Spinal cord (tissue), 10 donors: ENCODE results near the gene DNAJB1. TPM values are rescaled to one million over a fixed set of nuclear protein-coding genes. Genes with fewer than 3 reads are reported as not detected.
"Not testable (repeated sequence)": the region's sequence is repeated elsewhere in the genome, so short reads cannot be mapped to it uniquely, and the experiment has no call there.

Experiments
- DNase-seq, 6 donors: peaks; one replicate each; pipeline versions ENCODE4 v3.0.0 to v3.0.0-alpha.2; 2013 to 2015; ENCODE audit warnings: low spot score in 6 of 6, low read depth in 4 of 6
- H3K27ac ChIP-seq: one replicate; pipeline ENCODE4 v1.5.1; 2013; ENCODE audit warnings: low read depth, low read length, control low read depth
- H3K27me3 ChIP-seq: one replicate; pipeline ENCODE4 v1.6.1; 2013; ENCODE audit warnings: low read length; ENCODE audit not compliant: control insufficient read depth, insufficient read depth
- H3K36me3 ChIP-seq: one replicate; pipeline ENCODE4 v1.6.1; 2013; ENCODE audit warnings: low read length; ENCODE audit not compliant: control insufficient read depth, insufficient read depth
- H3K4me1 ChIP-seq: one replicate; pipeline ENCODE4 v1.6.1; 2013; ENCODE audit warnings: low read length; ENCODE audit not compliant: control insufficient read depth, insufficient read depth
- H3K4me3 ChIP-seq: one replicate; pipeline ENCODE4 v1.5.1; 2013; ENCODE audit warnings: low read depth, low read length, control low read depth
- H3K9me3 ChIP-seq: one replicate; pipeline ENCODE4 v1.6.1; 2013; ENCODE audit warnings: low read length; ENCODE audit not compliant: control insufficient read depth, insufficient read depth
- WGBS: methylation state at CpG from one replicate; pipeline ENCODE4 v1.1.5; 2013; ENCODE audit warnings: missing lambda C conversion rate; ENCODE audit not compliant: insufficient coverage; 5-methylcytosine and 5-hydroxymethylcytosine counted together
- polyA plus RNA-seq, 2 donors: library from polyadenylated mRNA; unstranded; fragments of 120-200 nt; gene quantifications; one replicate each; pipeline ENCODE4 v1.2.1, GENCODE V29; 2013; ENCODE audit not compliant: insufficient read length in 2 of 2
- total RNA-seq, 2 donors: library from RNA; depleted of rRNA in 1 of 2; stranded (reverse); fragments of 120-200 nt in 1 of 2; fragments of >200 nt in 1 of 2; gene quantifications; one replicate each; pipeline versions ENCODE4 v1.2.3 to v1.2.4, GENCODE V29; 2013 to 2014
- donor health status: healthy.

DNAJB1 gene
- total and polyA plus RNA-seq, 4 donors = 78.3 to 102 (median 88.1) TPM

DNA sequence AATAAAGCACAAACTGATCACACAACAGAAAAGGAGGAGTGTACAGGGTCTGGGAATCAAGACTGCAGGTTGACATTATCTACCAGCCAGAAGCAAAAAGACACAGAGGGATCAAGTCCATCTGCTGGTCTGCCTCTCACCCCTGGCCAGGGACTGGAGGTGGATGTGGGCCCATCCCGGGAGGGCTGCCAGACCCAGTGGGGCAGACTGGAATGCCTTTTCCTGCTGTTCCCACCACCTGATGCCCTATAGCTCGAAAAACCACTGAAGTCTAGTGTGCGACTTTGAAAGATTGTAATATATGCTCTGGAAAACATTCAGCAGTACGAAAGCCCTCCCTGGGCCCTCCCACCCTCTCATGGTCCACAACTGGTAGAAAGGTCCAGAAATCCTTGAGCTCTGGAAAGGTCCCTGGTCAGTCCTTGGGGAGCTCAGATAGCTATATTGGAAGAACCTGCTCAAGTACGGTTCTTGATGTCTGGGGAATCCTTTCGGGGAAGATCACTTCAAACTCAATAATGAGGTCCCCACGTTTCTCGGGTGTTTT, 2.6 kb downstream of the DNAJB1 start:
- no peaks in the 10 kb centered on the region for H3K9me3 ChIP-seq
- DNase-seq = no peak
- 86% methylated on average over 3 of the region's 8 CpGs for WGBS
- no peak overlapping the region for H3K4me3 ChIP-seq
- peaks cover 33% of the 10 kb centered on the region for H3K36me3 ChIP-seq
- H3K4me1 ChIP-seq = peaks cover 36% of the 10 kb centered on the region
- H3K27ac ChIP-seq = no peak overlapping the region
- no peaks in the 10 kb centered on the region for H3K27me3 ChIP-seq

DNA sequence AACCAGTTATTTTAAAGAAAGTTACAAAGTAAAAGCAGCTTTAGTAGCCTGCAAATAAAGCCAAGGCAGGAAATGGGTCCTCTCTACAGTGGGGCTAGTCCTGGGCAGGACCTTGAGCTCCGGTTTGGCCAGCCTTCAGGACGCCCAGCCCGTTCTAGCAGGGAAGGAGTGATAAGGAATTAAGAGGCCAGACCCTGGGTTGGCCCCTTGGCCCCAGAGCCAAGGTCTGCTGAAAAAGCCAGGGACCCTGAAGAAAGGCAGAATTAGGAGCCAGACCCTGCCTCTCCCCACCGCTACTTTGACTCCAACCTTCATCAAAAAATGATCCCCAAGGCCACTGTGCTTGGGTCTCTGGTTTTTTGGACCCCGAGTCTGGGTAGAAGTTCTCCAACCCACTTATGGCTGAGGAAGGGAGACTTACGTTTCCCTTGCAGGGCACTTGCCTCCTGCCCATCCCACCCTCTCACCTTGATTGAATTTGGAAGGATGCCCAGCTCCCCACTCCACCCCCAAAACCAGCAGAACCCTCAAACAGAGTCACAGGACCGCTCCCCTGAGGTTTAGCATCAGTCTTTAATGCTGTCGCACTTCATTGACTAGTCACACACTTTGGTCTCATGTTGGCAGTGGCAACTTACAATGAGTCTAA, 3.9 kb downstream of the DNAJB1 start:
- 87% methylated on average over 6 of the region's 8 CpGs for WGBS
- H3K27me3 ChIP-seq = no peaks in the 10 kb centered on the region
- H3K9me3 ChIP-seq = no peaks in the 10 kb centered on the region
- DNase-seq = no peak
- no peak overlapping the region for H3K4me3 ChIP-seq
- H3K36me3 ChIP-seq = peaks cover 33% of the 10 kb centered on the region
- H3K27ac ChIP-seq = no peak overlapping the region
- H3K4me1 ChIP-seq = peaks cover 30% of the 10 kb centered on the region

DNA sequence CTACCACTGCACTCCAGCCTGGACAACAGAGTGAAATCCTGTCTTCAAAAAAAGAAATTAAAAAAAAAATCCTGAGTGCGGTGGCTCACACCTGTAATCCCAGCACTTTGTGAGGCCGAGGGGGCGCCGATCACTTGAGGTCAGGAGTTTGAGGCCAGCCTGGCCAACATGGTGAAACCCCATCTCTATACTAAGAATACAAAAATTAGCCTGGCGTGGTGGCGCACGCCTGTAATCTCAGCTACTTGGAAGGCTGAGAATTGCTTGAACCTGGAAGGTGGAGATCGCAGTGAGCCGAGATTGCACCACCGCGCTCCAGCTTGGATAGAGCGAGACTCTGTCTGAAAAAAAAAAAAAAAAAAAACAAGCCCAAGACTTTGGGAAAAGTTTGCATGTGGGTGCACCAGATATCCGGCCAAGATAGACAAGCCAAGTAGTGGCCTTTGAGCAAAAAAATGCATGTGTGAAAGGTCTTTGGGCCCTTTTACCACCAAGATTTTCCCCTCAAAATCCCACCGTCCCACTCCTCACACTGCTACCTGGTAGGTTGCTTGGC, 5.7 kb downstream of the DNAJB1 start:
- H3K4me3 ChIP-seq = no peak overlapping the region
- no peaks in the 10 kb centered on the region for H3K9me3 ChIP-seq
- no peak overlapping the region for H3K27ac ChIP-seq
- peaks cover 22% of the 10 kb centered on the region for H3K4me1 ChIP-seq
- whole genome bisulfite sequencing = 88% methylated on average over 9 of the region's 14 CpGs
- H3K36me3 ChIP-seq = peaks cover 33% of the 10 kb centered on the region
- no peak for DNase-seq
- no peaks in the 10 kb centered on the region for H3K27me3 ChIP-seq

- Histone ChIP-seq H3K36me3 (peaks cover 27% of the 10 kb centered on the region), H3K9me3 (no peaks in the 10 kb centered on the region), H3K27me3 (no peaks in the 10 kb centered on the region), H3K4me1 (peaks cover 12% of the 10 kb centered on the region), H3K27ac (no peak overlapping the region), H3K4me3 (no peak overlapping the region)
- no peak for DNase-seq
- WGBS = 98% methylated on average over 4 of the region's 4 CpGs
Measured at GRCh38 chr19:14511229-14511593, 7.0 kb downstream of the DNAJB1 start.

GRCh38 chr19:14510311-14511228, 7.6 kb downstream of the DNAJB1 start:
- Histone ChIP-seq H3K4me1 (peaks cover 6% of the 10 kb centered on the region), H3K27me3 (no peaks in the 10 kb centered on the region), H3K36me3 (peaks cover 20% of the 10 kb centered on the region), H3K9me3 (no peaks in the 10 kb centered on the region), H3K27ac (no peak overlapping the region), H3K4me3 (no peak overlapping the region)
- no peak for DNase-seq
- WGBS = 81% methylated on average over 13 of the region's 22 CpGs

DNA sequence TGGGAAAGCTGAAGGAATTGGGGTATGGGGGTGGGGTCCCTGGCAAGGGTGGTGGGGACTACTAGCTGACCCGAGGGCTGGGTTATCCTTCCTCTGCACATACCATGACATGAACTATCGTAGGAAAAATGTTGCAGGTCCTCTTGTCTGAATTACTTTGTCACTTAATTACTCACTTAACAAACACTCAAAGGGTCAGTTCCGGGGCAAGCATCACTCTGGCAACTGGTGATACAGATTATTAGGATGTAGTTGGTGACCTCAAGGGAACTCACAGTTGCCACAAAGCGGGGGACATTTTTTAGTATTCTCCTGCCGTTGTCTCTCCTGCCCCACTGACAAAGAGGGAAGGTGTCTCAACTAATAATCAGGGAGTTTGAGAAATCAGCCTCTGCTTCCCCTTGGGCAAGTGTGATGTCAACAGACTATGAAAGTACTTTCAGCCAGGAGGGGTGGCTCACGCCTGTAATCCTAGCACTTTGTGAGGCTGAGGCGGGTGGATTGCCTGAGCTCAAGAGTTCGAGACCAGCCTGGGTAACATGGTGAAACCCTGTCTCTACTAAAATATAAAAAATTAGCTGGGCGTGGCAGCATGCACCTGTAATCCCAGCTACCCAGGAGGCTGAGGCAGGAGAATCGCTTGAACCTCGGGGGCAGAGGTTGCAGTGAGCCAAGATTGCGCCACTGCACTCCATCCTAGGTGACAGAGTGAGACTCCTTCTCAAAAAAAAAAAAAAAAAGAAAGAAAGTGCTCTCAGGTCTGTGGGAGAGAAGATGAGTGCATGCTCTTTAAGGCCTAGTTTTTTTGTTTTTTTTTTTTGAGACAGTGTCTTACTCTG, 10.3 kb downstream of the DNAJB1 start:
- H3K27ac ChIP-seq = no peak overlapping the region

GRCh38 chr19:14505488-14506239, 12.5 kb downstream of the DNAJB1 start:
- no peaks in the 10 kb centered on the region for H3K9me3 ChIP-seq
- H3K27me3 ChIP-seq = no peaks in the 10 kb centered on the region
- no peaks in the 10 kb centered on the region for H3K4me1 ChIP-seq
- DNase-seq = peak in 1 of 6 donors; percentile 24
- H3K4me3 ChIP-seq = no peak overlapping the region
- WGBS = 25% methylated on average over 12 of the region's 19 CpGs
- H3K27ac ChIP-seq = peak overlapping the region; percentile 53
- no peaks in the 10 kb centered on the region for H3K36me3 ChIP-seq

More for the DNA sequence above, 10.3 kb downstream of the DNAJB1 start:
- 83% methylated on average over 1 of the region's 12 CpGs for WGBS
- H3K36me3 ChIP-seq = no peaks in the 10 kb centered on the region
- no peaks in the 10 kb centered on the region for H3K9me3 ChIP-seq
- H3K27me3 ChIP-seq = no peaks in the 10 kb centered on the region
- no peak overlapping the region for H3K4me3 ChIP-seq
- DNase-seq = no peak
- no peaks in the 10 kb centered on the region for H3K4me1 ChIP-seq

- H3K27ac ChIP-seq, H3K9me3 ChIP-seq, H3K36me3 ChIP-seq, H3K27me3 ChIP-seq, H3K4me1 ChIP-seq, DNase-seq, H3K4me3 ChIP-seq: not testable (repeated sequence)
- 95% methylated on average over 4 of the region's 8 CpGs for WGBS
Measured at GRCh38 chr19:14504575-14504974, 13.6 kb downstream of the DNAJB1 start.
